Activated CD8-positive, alpha-beta T cell treated with anti-CD3 and anti-CD28 coated beads, Interleukin-2, amount 10 ng/mL, durations not matched to agents 7 days and 5 days (primary cell): ENCODE results near the gene SNX33. TPM values are rescaled to one million over a fixed set of nuclear protein-coding genes. Genes with fewer than 3 reads are reported as not detected.

ENCODE experiments used
- ATAC-seq: fragments of 150-1000 bp; cut with Tn5 transposase; one replicate; pipeline ENCODE4 v1.10.0; 2021; ENCODE audit warnings: moderate library complexity
- CTCF ChIA-PET: fragments of 350-600 bp; sonication (Branson Sonifier 250); formaldehyde crosslinking; loops from one replicate; lab custom pipeline; 2021; ENCODE audit warnings: antibody characterized with exemption; lab: Charles Lee
- POLR2A ChIA-PET: fragments of 350-600 bp; sonication (Branson Sonifier 250); formaldehyde crosslinking; loops from one replicate; lab custom pipeline; 2021; ENCODE audit warnings: antibody characterized with exemption; lab: Charles Lee
- DNase-seq: peaks from one replicate; pipeline ENCODE4 v3.0.0-alpha.2; 2020
- H3K27ac Mint-ChIP-seq: one replicate; pipeline ENCODE4 v1.8.0; 2021; ENCODE audit warnings: mild to moderate bottlenecking, mixed read lengths
- H3K27me3 Mint-ChIP-seq: one replicate; pipeline ENCODE4 v1.8.0; 2021; ENCODE audit warnings: low read depth, mixed read lengths
- H3K36me3 Mint-ChIP-seq: one replicate; pipeline ENCODE4 v1.8.0; 2021; ENCODE audit warnings: low read depth, mixed read lengths
- H3K4me1 Mint-ChIP-seq: one replicate; pipeline ENCODE4 v1.8.0; 2021; ENCODE audit warnings: low read depth, mixed read lengths
- H3K4me3 Mint-ChIP-seq: one replicate; pipeline ENCODE4 v1.8.0; 2021; ENCODE audit warnings: mild to moderate bottlenecking, mixed read lengths
- H3K9me3 Mint-ChIP-seq: one replicate; pipeline ENCODE4 v1.8.0; 2022; ENCODE audit warnings: mixed read lengths; ENCODE audit not compliant: insufficient read depth
- total RNA-seq, 2 experiments: library from RNA; stranded (reverse); gene quantifications; one replicate each; pipeline ENCODE4 v1.2.3, GENCODE V29; 2021

The SNX33 gene
- total RNA-seq, 2 experiments from 2014 or later: 0.55 to 0.70 TPM

- Mint-ChIP-seq H3K36me3 (no peaks in the 10 kb centered on the region), H3K27ac (no peak overlapping the region), H3K27me3 (no peaks in the 10 kb centered on the region), H3K4me3 (no peak overlapping the region), H3K9me3 (no peaks in the 10 kb centered on the region), H3K4me1 (peaks cover 7% of the 10 kb centered on the region)
- POLR2A ChIA-PET: interaction anchor here (0.5 kb wide), 1 partner anchor 44 kb away, joined by 3 read pairs; no protein-coding TSS in a partner anchor
- CTCF ChIA-PET: no interaction called here
- ATAC-seq (no peak), DNase-seq (no peak)
These were observed 16.3 kb downstream of the SNX33 start for GRCh38 chr15:75663931-75664421.

- ChIA-PET POLR2A (no interaction called here), CTCF (no interaction called here)
- H3K27ac Mint-ChIP-seq: no peak overlapping the region
- no peaks in the 10 kb centered on the region for H3K9me3 Mint-ChIP-seq
- no peak for ATAC-seq
- H3K36me3 Mint-ChIP-seq: no peaks in the 10 kb centered on the region
- no peaks in the 10 kb centered on the region for H3K27me3 Mint-ChIP-seq
- H3K4me3 Mint-ChIP-seq: no peak overlapping the region
- no peak for DNase-seq
- peaks cover 7% of the 10 kb centered on the region for H3K4me1 Mint-ChIP-seq
These were observed 19.2 kb downstream of the SNX33 start for GRCh38 chr15:75666823-75667501.

- ATAC-seq (no peak), DNase-seq (no peak)
- ChIA-PET POLR2A (no interaction called here), CTCF (interaction anchor here (1.0 kb wide), 1 partner anchor 29 kb away, joined by 3 read pairs; the partner anchor contains the start of gene IMP3)
- peaks cover 7% of the 10 kb centered on the region for H3K4me1 Mint-ChIP-seq
- H3K27ac Mint-ChIP-seq: peak overlapping the region; percentile 34
- no peaks in the 10 kb centered on the region for H3K36me3 Mint-ChIP-seq
- no peaks in the 10 kb centered on the region for H3K9me3 Mint-ChIP-seq
- H3K27me3 Mint-ChIP-seq: no peaks in the 10 kb centered on the region
- H3K4me3 Mint-ChIP-seq: no peak overlapping the region
These were observed 21.6 kb downstream of the SNX33 start for GRCh38 chr15:75669191-75669878.

- no peak overlapping the region for H3K4me3 Mint-ChIP-seq
- ChIA-PET POLR2A (no interaction called here), CTCF (no interaction called here)
- no peak for DNase-seq
- H3K4me1 Mint-ChIP-seq: peaks cover 7% of the 10 kb centered on the region
- peak overlapping the region; percentile 34 for H3K27ac Mint-ChIP-seq
- no peaks in the 10 kb centered on the region for H3K27me3 Mint-ChIP-seq
- no peak for ATAC-seq
- no peaks in the 10 kb centered on the region for H3K9me3 Mint-ChIP-seq
- no peaks in the 10 kb centered on the region for H3K36me3 Mint-ChIP-seq
These were observed 22.1 kb downstream of the SNX33 start for GRCh38 chr15:75669879-75670212.

GRCh38 chr15:75671730-75672602 lies 24.3 kb downstream of the SNX33 start:
- no peak for DNase-seq
- Mint-ChIP-seq H3K36me3 (no peaks in the 10 kb centered on the region), H3K27ac (no peak overlapping the region), H3K27me3 (no peaks in the 10 kb centered on the region), H3K9me3 (no peaks in the 10 kb centered on the region), H3K4me1 (no peaks in the 10 kb centered on the region), H3K4me3 (no peak overlapping the region)
- ChIA-PET CTCF (interaction anchor here (1.2 to 1.8 kb wide), 4 partner anchors 10 to 304 kb away, joined by 3 to 6 read pairs (median 5); no protein-coding TSS in a partner anchor), POLR2A (interaction anchor here (0.6 kb wide), 1 partner anchor 364 kb away, joined by 3 read pairs; no protein-coding TSS in a partner anchor)
- ATAC-seq: no peak

GRCh38 chr15:75672646-75673425 lies 25.1 kb downstream of the SNX33 start:
- no peak for ATAC-seq
- no peaks in the 10 kb centered on the region for H3K4me1 Mint-ChIP-seq
- no peaks in the 10 kb centered on the region for H3K27me3 Mint-ChIP-seq
- ChIA-PET CTCF (interaction anchor here (1.4 to 1.8 kb wide), 2 partner anchors 9 to 305 kb away, joined by 3 to 5 read pairs; no protein-coding TSS in a partner anchor), POLR2A (no interaction called here)
- H3K9me3 Mint-ChIP-seq: no peaks in the 10 kb centered on the region
- H3K4me3 Mint-ChIP-seq: no peak overlapping the region
- H3K27ac Mint-ChIP-seq: no peak overlapping the region
- no peak for DNase-seq
- no peaks in the 10 kb centered on the region for H3K36me3 Mint-ChIP-seq

- H3K4me1 Mint-ChIP-seq: no peaks in the 10 kb centered on the region
- ATAC-seq (no peak), DNase-seq (no peak)
- H3K9me3 Mint-ChIP-seq: no peaks in the 10 kb centered on the region
- no peak overlapping the region for H3K27ac Mint-ChIP-seq
- H3K4me3 Mint-ChIP-seq: no peak overlapping the region
- no peaks in the 10 kb centered on the region for H3K27me3 Mint-ChIP-seq
- no peaks in the 10 kb centered on the region for H3K36me3 Mint-ChIP-seq
- ChIA-PET POLR2A (no interaction called here), CTCF (no interaction called here)
These were observed 25.9 kb downstream of the SNX33 start for GRCh38 chr15:75673426-75674235.

GRCh38 chr15:75674366-75674765 lies 26.7 kb downstream of the SNX33 start:
- H3K27me3 Mint-ChIP-seq: no peaks in the 10 kb centered on the region
- H3K4me3 Mint-ChIP-seq: no peak overlapping the region
- H3K4me1 Mint-ChIP-seq: no peaks in the 10 kb centered on the region
- H3K9me3 Mint-ChIP-seq: no peaks in the 10 kb centered on the region
- ChIA-PET POLR2A (no interaction called here), CTCF (no interaction called here)
- no peak for ATAC-seq
- DNase-seq: no peak
- no peaks in the 10 kb centered on the region for H3K36me3 Mint-ChIP-seq
- H3K27ac Mint-ChIP-seq: no peak overlapping the region

- DNase-seq (no peak), ATAC-seq (no peak)
- Mint-ChIP-seq H3K27me3 (no peaks in the 10 kb centered on the region), H3K4me1 (no peaks in the 10 kb centered on the region), H3K27ac (no peak overlapping the region), H3K9me3 (no peaks in the 10 kb centered on the region), H3K4me3 (no peak overlapping the region), H3K36me3 (no peaks in the 10 kb centered on the region)
- ChIA-PET POLR2A (no interaction called here), CTCF (no interaction called here)
These were observed 28.1 kb downstream of the SNX33 start for GRCh38 chr15:75675579-75676404.
